Stimulated activated CD8-positive, alpha-beta memory T cell treated with anti-CD3 and anti-CD28 coated beads, Interleukin-7, amount 100 ng/mL, for 48 hours (primary cell): ENCODE data around the gene WDR11.
"Not testable (repeated sequence)": the region's sequence is repeated elsewhere in the genome, so short reads cannot be mapped to it uniquely, and the experiment has no call there.

Experiments used
- DNase-seq, 2 donors: peaks; one replicate each; pipeline ENCODE4 v3.0.0-alpha.2; 2020; ENCODE audit warnings: low read depth in 1 of 2; ENCODE audit errors: extremely low read depth in 1 of 2

WDR11 gene

GRCh38 chr10:120838941-120839340 lies 12.2 kb upstream of the WDR11 start:
- DNase-seq = no peak

DNA sequence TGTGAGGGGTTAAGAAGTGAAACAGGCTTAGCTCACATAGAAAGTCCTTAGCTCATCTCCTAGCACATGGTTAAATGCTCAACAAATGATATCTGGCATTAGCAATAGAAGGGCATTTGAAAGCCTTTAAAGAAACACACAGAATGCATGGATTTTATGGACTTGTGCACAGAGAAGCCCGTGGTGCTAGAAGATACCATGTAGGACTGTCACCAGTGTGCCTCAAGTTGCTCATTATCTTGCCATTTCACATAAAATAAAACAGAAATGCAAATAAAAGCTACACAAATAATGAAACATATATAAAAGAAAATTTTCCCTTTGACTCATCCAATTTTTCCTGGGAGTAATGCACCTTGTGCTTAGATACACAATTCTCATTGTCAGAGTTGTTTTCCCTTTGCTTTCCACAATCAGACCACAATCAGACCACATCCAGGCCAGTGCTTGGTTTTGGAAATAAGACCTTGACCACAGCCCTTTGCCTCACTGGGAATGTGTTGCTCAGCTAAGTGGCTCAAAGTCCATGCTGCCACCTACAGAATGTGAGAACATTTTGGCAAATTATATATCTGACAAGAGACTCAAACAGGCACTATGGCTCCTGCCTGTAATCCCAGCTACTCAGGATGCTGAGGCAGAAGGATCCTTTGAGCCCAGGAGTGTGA lies 9.5 kb upstream of the WDR11 start:
- no peak for DNase-seq

DNA sequence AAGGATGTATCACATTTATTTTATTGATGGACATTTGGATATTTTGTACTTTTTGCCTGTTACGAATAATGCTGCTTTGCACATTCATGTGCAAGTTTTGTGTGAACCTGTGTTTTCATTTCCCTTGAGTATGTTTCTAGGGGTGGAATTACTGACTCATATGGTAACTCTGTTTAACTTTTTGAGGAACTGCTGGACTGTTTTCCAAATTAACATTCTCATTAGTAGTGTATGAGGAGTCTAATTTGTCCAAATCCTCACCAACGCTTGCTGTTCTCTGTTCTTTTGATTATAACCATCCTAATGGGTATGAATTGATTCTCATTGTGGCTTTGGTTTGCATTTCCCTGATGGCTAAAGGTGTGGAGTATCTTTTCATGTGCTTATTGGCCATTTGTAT lies 3.2 kb downstream of the WDR11 start:
- no peak for DNase-seq

DNA sequence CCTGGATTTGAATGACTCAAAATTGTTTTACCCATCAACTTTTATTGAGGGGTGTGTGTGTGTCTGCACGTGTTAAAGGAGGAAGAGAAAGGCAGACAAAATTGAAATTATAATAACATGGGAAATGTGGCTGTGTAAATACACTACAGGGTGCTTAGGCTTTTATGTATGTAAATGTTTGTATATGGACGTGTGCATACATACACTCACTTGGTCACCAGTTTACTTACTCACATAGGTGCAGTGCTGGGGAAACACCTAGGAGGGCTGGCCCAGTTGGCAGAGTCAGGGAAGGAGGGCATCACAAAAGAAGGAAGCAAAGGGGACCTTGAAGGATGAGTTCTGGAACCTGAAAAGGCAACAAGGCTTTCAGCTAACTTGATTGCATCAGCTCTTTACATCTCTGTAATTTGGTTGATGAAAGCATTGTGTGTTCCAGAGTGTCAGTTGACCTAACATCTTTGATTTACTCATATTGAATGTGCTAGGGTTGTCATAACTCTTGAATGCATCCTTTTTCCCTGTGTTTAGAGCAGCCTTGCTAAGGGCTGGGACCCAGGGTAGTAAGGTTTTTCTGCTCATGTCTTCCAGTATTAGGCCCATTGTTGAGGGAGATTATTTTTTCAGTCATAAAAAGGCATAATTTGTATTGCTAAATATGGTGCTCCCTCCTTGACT lies 10.2 kb downstream of the WDR11 start:
- DNase-seq = no peak

- DNase-seq = no peak
Measured at GRCh38 chr10:120873741-120874140, 22.6 kb downstream of the WDR11 start.

- no peak for DNase-seq
Measured at GRCh38 chr10:120883071-120883470, 31.9 kb downstream of the WDR11 start.

GRCh38 chr10:120887482-120887881 lies 36.3 kb downstream of the WDR11 start:
- DNase-seq = no peak

- DNase-seq = no peak
Measured at GRCh38 chr10:120891365-120891764, 40.2 kb downstream of the WDR11 start.

DNA sequence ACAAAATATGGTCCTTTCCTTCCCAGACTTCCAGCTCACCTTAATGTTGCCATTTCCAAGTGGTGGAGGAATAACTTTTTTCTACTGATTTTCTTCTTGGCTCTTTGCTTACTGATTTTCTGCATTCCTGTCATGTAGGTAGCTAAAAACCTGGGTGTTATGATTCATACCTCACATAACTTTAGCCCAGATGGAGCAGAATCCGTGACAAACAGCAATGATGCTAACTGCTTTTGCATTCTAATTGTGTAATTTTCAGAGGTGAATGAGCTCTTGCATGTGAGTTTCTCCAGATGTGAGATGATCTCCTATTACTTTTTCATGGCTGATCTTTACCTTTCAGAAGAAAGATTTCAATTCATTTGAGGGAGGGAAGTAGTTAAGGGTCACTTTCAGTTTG lies 43.4 kb downstream of the WDR11 start:
- no peak for DNase-seq

GRCh38 chr10:120897343-120897742 lies 46.2 kb downstream of the WDR11 start:
- DNase-seq = no peak

DNA sequence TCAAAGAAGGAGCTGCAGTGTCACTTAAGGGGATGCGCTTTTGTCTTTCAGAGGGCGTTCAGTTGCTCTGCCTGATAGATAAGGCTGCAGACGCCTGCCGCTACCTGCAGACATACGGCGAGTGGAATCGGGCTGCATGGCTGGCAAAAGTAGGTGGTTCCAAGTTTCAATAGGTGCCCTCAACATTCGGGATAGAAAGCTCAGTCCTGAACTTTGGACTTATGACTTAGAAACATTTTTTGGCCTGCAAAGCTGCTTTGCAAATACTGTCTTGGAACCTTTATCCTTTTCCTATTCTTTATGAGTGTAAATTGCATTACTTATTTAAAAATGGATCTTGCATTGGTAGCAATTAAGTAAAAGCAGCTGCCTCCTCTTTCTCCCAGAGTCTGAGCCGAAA lies 54.1 kb downstream of the WDR11 start:
- no peak for DNase-seq

DNA sequence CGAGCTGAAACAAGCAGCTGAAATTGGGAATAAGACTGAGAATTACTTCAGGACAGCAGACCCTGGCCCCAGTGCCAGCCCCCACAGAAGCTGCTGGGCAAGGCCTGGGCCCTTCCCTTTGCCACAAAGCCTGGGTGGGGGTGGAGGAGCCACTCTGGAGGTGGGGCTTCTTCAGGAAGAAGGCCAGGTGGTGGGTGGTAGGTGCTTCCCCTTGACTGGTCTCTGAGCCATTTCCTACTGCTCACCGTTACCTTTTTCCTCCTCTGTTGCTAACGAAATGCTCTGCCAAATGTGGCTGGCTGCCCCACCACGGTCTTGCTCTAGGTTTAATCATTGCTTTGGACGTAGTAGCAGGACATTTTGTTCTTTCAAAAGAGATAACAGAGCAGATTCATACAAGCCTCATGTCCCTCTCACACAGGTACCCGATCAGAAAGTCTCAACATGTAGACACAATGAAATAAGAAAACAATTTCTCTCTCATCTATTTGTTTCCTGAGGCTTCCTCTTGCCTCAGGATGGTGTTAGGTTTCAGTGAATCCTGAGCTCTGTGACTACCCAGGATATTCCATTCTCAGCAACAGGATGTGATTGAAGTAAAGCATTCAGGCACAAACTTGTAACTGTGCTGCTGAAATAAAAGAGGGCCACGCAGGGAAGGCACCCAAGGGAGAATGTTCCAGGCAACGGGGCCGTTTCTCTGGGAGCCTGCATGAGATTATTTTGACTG lies 66.5 kb downstream of the WDR11 start:
- DNase-seq = no peak

GRCh38 chr10:120923886-120924285 lies 72.7 kb downstream of the WDR11 start:
- DNase-seq = not testable (repeated sequence)

- DNase-seq = no peak
Measured at GRCh38 chr10:120926611-120927010, 75.4 kb downstream of the WDR11 start.

DNA sequence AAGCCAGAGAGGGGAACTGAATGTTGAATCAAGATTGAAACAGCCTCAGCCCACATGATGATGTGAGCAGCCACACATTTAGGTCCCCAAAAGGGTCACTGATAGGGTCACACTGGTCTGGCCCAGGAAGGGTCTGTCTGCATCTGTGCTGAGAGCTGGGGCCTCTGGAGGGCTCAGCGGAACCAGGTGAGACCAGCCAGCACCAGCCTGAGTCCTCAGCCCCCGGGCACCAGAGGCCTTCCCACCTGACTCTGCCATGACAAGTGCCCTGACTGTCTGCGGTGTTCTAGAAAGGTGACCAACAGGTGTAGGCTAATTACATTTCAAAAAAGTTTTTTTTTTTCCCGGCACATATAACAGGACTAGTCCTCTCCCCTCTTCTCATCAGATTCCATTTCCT lies 76.2 kb downstream of the WDR11 start:
- DNase-seq = no peak

DNA sequence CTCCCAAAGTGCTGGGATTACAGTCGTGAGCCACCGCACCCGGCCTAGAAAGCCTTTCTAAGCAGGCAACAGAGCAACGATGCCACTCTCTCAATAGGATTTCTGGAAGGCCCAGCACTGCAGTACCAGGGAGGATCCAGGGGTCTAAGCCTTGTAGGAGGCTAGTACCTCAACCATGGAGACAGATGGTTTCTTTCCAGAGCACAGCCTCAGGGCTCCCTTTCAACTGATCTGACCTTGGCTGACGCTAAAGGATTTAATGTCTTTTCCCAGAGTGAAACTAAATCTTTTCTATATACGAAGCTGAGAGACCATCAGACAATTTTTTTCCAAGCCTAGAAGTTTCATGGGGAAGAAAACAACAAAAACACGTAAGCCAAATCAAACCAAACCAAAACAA lies 78.0 kb downstream of the WDR11 start:
- DNase-seq = no peak

GRCh38 chr10:120931423-120931822 lies 80.3 kb downstream of the WDR11 start:
- no peak for DNase-seq

DNA sequence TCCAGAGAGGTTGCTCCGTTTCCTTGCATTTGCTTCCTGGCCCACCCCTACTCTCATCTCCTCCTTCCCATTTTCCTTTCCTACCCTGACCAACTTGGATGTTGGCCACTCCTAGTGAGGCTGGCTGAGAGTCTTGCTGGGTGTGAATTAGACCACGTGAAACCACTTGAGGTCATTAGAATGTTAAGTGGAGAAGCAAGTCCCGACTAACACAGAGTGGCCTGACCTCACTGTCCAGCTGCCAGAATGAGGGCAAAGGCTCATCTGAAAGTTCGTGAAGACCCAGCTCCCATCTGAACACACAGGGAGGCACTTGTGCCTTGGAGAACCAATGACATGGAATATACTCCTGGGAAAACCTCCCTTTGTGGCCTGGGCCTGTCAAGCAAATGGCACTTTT lies 80.8 kb downstream of the WDR11 start:
- DNase-seq = no peak

DNA sequence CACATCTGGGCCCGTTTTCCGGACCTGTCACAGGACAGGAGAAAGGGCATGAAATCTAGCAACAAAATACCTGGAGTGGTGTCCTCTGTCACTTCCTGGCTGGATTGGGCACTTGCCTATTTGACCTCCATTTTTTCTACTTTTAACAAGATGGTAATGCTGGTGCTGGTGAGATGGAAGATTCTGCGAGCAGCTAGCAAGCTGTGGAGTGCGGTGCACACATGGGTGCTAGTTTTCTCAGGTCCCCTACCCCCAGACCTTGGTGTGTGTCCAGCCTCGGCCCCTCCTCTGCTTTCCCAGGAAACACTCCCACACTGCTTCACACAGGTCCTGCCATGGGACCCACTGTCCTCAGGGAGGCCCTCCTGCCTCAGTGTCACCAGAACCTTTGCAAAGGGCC lies 87.7 kb downstream of the WDR11 start:
- no peak for DNase-seq

DNA sequence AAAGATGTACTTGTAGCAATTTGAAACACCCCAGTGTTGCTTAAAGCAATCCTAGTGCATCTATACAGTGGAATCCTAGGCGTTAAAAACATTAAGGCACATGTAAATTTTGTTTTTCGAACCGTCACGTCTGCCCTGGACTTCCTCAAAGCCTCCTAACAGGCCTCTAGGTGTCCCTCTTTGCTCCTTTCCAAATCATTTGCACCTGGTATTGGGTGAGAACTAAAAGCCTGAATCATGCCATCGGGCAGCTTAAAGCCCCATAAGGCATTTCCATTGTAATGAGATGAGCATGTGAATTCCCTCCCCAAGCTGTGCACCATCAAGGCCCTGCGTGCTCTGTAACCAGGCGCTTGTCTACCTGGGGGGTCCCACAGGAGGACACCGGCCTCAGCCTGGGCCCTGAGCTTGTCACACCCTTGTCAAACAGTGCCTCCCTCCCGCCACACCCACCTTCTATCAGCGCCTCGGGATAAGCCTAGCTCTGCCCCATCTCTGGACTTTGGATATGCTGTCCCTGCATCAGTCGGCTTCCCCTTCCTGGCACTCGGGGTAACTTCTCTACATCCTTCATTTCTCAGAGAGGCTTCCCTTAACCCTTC lies 89.2 kb downstream of the WDR11 start:
- no peak for DNase-seq

DNA sequence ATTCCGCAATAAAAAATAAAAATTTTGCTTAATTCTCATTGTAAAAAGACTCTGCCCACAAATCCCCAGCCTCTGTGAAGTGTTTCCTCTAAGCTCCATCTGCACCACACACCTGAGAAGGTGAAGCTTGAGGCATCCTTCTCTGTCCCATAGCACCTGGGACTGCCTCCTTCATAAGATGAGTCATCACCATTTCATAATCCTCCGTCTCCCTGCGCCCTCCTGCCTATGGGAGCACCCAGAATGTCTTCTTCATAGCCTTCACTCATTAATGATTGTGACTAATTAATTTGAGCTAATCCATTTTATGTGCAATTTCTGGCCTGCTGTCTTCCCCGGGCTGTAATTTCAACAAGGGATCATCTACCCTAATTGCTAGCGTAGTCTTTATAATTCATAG lies 90.3 kb downstream of the WDR11 start:
- no peak for DNase-seq
